ENCODE results near the gene TEX48.

Gene TEX48

GRCh38 chr9:114693248-114693855 is 11.4 kb upstream of the TEX48 start:
- no peak for DNase-seq (ENCODE audit: low read depth)

DNA sequence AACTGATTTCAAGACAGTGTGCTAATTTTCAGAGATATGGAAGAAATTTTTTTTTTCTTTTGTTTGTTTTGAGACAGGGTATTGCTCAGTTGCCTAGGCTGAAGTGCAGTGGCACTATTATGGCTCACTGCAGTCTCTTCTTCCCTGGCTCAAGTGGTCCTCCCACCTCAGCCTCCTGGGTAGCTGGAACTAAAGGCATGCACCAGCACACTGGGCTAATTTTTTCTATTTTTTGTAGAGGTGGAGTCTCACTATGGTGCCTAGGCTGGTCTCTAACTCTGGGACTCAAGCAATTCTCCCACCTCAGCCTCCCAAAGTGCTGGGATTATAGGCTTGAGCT is 9.9 kb upstream of the TEX48 start:
- no peak for DNase-seq (ENCODE audit: low read depth)

- no peak for DNase-seq (ENCODE audit: low read depth)
These were observed 9.3 kb upstream of the TEX48 start for GRCh38 chr9:114691046-114691955.

GRCh38 chr9:114690308-114690707 is 8.3 kb upstream of the TEX48 start:
- no peak for DNase-seq (ENCODE audit: low read depth)

GRCh38 chr9:114689813-114690212 is 7.8 kb upstream of the TEX48 start:
- DNase-seq (ENCODE audit: low read depth), result no peak

DNA sequence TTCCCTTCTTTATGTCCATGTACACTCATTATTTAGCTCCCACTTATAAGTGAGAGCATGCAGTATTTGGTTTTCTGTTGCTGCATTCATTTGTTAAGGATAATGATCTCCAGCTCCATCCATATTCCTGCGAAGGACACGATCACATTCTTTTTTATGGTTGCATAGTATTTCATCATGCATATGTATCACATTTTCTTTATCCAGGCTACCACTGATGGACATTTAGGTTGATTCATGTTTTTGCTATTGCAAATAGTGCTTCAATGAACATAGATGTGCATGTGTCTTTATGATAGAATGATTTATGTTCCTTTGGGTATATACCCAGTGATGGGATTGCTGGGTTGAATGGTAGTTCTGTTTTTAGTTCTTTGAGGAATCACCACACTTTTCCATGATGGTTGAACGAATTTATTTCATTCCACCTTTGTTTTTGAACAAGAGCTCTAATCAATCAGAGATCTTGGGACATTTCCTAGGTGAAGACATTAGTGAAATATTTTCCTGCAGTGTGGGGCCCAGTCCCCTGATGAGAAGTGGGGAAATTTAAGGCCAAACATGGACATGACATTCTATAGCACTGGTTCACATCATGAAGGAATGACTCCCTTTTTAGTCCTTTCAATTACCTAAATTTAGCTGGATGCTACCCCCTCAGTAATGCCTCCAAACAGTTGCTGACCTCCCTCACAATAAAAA is 7.1 kb upstream of the TEX48 start:
- no peak for DNase-seq (ENCODE audit: low read depth)

DNA sequence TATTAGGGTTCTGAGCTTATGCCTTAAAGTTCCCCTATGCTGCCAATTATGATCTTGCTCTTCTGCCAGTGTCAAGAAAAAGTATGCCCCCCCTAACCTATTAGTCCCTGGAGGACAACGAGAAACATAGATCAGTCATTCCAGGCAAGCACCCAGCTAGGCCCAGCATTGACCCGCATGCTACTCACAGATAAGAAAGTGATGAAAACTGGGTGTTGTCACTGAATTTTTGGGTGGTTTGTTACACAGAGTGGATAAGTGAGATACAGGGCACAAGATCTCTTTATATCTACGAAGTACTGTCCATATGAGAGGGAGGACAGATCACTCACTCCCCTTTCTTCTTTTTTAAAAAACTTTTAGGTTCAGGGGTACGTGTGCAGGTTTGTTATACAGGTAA is 6.4 kb upstream of the TEX48 start:
- no peak for DNase-seq (ENCODE audit: low read depth)

GRCh38 chr9:114687034-114687433 is 5.0 kb upstream of the TEX48 start:
- no peak for DNase-seq (ENCODE audit: low read depth)

- DNase-seq (ENCODE audit: low read depth), result no peak
These were observed 4.0 kb upstream of the TEX48 start for GRCh38 chr9:114685951-114686350.

GRCh38 chr9:114684036-114684435 is 2.0 kb upstream of the TEX48 start:
- no peak for DNase-seq (ENCODE audit: low read depth)

DNA sequence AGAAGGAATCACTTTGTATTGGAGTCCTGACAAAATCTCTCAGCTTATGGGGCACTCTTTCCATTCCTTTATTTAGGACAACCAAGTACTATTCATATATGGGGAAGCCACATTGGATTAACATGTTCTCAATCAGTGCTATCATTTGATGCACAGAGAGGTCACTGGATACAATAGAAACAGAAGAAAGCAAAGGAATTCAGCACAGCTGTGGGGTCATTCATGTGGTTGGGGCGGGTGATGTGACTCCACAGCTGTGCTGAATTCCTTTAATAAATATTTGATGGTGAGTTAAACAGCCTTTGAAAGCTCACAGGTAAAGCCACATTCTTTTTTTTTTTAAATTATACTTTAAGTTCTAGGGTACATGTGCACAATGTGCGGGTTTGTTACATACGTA is 854 bp upstream of the TEX48 start:
- no peak for DNase-seq (ENCODE audit: low read depth)

- DNase-seq (ENCODE audit: low read depth), result no peak
These were observed 1.6 kb downstream of the TEX48 start for GRCh38 chr9:114680259-114681001.

DNA sequence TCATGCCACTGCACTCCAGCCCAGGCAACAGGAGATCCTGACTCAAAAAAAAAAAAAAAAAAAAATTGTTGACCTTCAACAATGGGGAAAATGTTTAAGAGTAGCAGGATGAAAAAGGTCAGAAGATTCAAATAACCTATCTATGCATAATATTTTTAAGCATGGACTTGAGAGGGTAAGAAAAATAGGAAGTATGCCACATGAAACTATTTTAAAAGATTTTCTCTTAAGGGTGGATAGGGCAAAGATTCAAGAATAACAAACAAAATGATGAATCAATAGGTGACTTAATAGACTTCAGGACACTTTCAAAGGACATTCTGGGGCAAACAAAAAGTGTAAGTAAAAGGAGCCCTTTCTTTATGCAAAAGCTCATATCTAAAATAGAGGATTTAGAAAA is 3.2 kb downstream of the TEX48 start:
- no peak for DNase-seq (ENCODE audit: low read depth)

GRCh38 chr9:114678130-114678529 is 3.9 kb downstream of the TEX48 start:
- DNase-seq (ENCODE audit: low read depth), result no peak

GRCh38 chr9:114677418-114677817 is 4.6 kb downstream of the TEX48 start:
- DNase-seq (ENCODE audit: low read depth), result no peak

- no peak for DNase-seq (ENCODE audit: low read depth)
These were observed 5.1 kb downstream of the TEX48 start for GRCh38 chr9:114676901-114677300.

DNA sequence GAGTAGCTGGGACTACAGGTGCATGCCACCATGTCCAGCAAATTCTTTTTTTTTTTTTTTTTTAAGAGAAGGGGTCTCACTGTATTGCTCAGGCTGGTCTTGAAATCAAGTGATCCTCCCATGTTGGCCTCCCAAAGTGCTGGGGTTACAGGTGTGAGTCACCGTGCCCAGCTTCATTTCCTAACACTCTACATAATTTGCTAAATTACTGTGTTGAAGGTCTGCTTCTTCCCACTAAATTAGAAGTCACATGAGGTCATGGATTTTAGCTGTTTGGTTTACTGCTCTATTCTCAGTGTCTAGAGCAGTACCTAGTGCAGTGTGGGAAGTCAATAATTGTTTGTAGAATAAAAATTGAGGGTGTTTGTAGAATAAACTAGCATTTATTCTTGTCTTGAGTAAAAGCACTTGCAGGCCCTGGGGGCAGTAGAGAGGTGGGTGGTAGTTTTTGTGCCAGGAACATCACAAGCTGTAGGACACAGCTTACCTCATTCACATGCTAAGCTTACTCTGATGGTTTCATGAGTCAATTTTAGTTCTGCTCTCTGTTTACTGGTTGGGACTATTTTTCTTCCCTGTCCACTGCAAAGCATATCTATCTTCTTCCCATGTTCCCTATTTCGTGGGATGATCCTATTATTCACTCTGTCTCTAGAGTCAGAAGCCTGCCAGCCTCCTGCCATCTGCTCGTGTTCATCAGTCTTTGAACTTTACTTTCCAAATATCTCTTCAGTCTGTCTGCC is 7.0 kb downstream of the TEX48 start:
- no peak for DNase-seq (ENCODE audit: low read depth)

DNA sequence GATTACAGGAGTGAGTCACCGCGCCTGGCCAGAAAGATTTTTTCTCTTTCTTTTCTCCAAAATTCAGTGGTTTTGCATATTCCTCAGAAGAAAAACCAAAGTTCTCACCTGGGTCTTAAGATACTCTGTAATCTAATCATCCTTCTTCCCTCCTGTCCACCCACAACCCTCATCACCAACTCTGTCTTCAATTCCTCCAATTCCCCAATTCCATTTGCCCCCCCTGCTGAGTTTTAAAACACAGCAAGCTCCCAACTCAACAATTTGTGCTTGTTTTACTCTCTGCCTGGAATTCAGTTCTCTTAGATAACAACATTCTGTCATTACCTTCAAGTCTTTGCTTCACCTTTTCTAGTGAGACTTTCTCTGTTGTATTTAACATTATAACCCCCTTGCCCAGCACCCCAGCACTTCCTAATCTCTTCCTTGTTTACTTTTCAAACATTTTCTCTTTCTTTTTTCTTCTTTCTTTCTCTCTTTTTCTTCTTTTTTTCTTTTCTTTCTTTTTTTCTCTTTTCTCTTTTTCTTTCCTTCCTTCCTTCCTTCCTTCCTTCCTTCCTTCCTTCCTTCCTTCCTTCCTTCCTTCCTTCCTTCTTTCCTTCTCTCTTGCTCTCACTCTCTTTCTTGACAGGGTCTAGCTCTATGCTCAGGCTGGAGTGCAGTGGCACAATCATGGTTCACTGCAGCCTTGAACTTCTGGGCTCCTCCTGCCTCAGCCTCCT is 7.8 kb downstream of the TEX48 start:
- DNase-seq (ENCODE audit: low read depth), result no peak

DNA sequence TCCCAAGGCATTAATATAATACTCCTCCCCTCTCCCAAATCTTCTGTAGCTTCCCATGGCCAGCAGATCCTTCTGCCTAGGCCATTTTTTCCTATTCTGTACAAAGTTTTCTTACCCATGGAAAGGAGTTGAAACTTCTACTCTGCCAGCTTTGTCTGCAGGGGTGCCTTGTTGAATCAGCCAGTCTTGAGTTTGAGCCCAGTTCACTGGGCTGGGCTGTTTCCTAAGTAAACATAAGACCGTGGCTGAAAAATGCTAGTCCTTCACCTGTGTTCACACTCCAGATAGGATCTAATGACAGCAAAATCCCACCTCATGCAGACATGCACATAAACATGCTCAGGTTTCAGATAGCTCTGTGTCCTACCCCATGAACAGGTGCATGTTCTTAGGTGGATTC is 10.4 kb downstream of the TEX48 start:
- no peak for DNase-seq (ENCODE audit: low read depth)

GRCh38 chr9:114669961-114670360 is 12.0 kb downstream of the TEX48 start:
- no peak for DNase-seq (ENCODE audit: low read depth)

DNA sequence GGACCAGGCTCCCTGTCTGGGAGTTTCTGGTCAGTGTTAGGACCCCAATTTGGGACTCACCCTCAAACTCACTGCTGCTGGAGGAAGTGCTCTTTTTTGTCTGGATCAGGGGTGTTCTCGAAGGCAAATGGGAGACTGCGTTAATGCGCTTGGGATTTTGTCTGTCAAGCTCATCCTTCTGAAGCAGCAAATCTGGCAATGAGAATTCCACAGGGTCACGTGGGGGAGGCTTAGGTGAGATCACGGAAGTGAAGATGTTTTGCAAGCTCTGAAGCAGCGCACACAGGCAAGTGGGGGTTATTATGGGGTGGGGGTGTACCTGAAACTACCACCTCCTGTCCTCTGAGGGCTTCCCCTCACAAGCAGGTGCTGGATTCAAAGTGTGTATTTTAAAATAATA is 13.8 kb downstream of the TEX48 start:
- DNase-seq (ENCODE audit: low read depth), result no peak

All from stimulated activated CD8-positive, alpha-beta memory T cell treated with anti-CD3 and anti-CD28 coated beads, Interleukin-4, amount 100 ng/mL, for 24 hours (primary cell).